GM10266 (cell line): ENCODE measurements around the gene PTGFRN.
"Not testable (repeated sequence)": the region's sequence is repeated elsewhere in the genome, so short reads cannot be mapped to it uniquely, and the experiment has no call there.

Experiments
- DNase-seq: peaks from one replicate; pipeline ENCODE4 v3.0.0; 2012; ENCODE audit errors: extremely low spot score
- CTCF ChIP-seq: IDR thresholded peaks from 2 replicates; pipeline ENCODE4 v1.5.1; 2012; ENCODE audit warnings: mild to moderate bottlenecking, low read depth; ENCODE audit not compliant: control insufficient read depth, insufficient read depth; ENCODE audit errors: missing control alignments

The PTGFRN gene

GRCh38 chr1:116909512-116910378 is at the start of gene PTGFRN:
Gene PTGFRN, plus strand, starts transcription at chr1:116909916. Its CDS starts 288 bp downstream, at chr1:116910204.
- TF ChIP-seq CTCF, result no peak

GRCh38 chr1:116860167-116860566 is 49.5 kb upstream of the PTGFRN start:
- not testable (repeated sequence) for DNase-seq

More at GRCh38 chr1:116909512-116910378, at the start of gene PTGFRN:
- peak; percentile 47 for DNase-seq

- TF ChIP-seq CTCF, result no peak
- no peak for DNase-seq
These were observed 48.6 kb upstream of the PTGFRN start for GRCh38 chr1:116861137-116861536.

DNA sequence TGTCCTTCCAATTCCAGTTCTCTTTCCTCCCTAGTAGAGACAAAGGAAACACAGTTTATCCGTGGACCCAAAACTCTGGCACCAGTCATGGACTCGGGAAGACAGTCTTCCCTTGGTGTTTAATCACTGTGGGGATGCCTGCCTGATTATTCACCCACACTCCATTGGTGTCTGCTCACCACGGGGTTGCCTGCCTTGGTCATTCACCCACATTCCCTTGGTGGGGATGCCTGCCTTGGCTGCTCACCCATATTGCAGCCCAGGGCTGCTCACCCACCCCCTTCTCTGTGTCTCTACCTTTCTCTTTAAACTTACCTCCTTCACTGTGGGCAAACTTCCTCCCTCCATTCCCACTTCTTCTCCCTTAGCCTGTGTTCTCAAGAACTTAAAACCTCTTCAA is 46.7 kb upstream of the PTGFRN start:
- not testable (repeated sequence) for DNase-seq

- DNase-seq, result not testable (repeated sequence)
These were observed 43.2 kb upstream of the PTGFRN start for GRCh38 chr1:116866478-116866877.

GRCh38 chr1:116868385-116868784 is 41.3 kb upstream of the PTGFRN start:
- no peak for DNase-seq
- TF ChIP-seq CTCF, result no peak

DNA sequence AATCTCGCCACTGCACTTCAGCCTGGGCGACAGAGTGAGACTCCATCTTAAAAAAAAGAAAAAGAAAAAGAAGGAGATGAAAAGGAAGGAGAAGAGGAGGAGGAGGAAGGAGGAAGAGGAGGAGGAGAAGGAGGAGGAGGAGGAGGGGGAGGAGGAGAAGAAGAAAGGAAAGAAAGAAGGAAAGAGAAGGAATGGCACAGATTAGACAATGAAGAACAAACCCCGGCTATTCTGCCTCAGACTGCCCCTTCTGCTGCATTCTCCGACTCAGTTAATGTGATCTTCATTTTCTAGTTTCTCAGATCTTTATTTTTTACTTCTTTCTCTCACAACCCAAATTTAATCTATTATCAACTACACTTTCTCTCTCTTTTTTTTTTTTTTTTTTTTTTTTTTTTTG is 40.1 kb upstream of the PTGFRN start:
- DNase-seq, result no peak
- no peak for TF ChIP-seq CTCF

GRCh38 chr1:116870300-116870699 is 39.4 kb upstream of the PTGFRN start:
- no peak for TF ChIP-seq CTCF
- DNase-seq, result no peak

DNA sequence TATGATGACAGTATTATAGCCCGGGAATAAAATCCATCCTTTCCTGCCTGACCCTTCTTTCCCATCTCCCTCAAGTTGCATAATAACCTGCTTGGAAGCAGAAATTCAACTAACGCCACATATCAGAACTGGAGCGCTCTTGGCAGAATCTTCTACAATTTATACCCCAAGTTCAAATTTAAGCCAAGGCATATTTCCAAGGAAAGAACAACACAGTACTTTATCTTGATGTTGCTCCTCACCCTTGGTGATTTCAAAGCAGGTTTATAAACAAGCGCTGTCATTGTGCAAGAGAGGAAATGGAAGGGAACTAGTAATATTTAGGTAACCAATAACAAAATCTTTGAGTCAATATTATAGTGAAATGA is 38.0 kb upstream of the PTGFRN start:
- no peak for DNase-seq
- no peak for TF ChIP-seq CTCF
